Mesenchymal stem cell (in vitro differentiated cells and primary cell): Measurements from ENCODE around the gene NFATC2.

Source experiments
- DNase-seq: peaks from one replicate; pipeline ENCODE4 v3.0.0-alpha.2; 2013
- H2AFZ ChIP-seq: one replicate; pipeline ENCODE4 v1.6.1; 2013; ENCODE audit warnings: low read depth, mild to moderate bottlenecking, control low read depth, inconsistent platforms, low read length, moderate library complexity
- H2AK5ac ChIP-seq: 2 replicates; pipeline ENCODE4 v1.6.1; 2013; ENCODE audit warnings: low read length, moderate library complexity, mild to moderate bottlenecking, inconsistent platforms; ENCODE audit not compliant: severe bottlenecking
- H2BK120ac ChIP-seq: one replicate; pipeline ENCODE4 v1.6.1; 2013; ENCODE audit warnings: low read depth, mild to moderate bottlenecking, inconsistent platforms, low read length, moderate library complexity
- H2BK12ac ChIP-seq, 2 experiments: one replicate each; pipeline ENCODE4 v1.6.1; 2013; ENCODE audit warnings: inconsistent platforms in 2 of 2, low read length in 2 of 2, mild to moderate bottlenecking in 2 of 2, moderate library complexity in 2 of 2, control low read depth in 1 of 2
- H2BK15ac ChIP-seq: one replicate; pipeline ENCODE4 v1.6.1; 2013; ENCODE audit warnings: mild to moderate bottlenecking, low read depth, inconsistent platforms; ENCODE audit not compliant: poor library complexity, severe bottlenecking
- H2BK5ac ChIP-seq: 2 replicates; pipeline ENCODE4 v1.6.1; 2013; ENCODE audit warnings: low read depth, mild to moderate bottlenecking, low read length, control low read depth, inconsistent platforms; ENCODE audit not compliant: poor library complexity, severe bottlenecking
- H3K14ac ChIP-seq, 2 experiments: one replicate each; pipeline ENCODE4 v1.6.1; 2013; ENCODE audit warnings: inconsistent platforms in 2 of 2, low read length in 2 of 2, control low read depth in 1 of 2, mild to moderate bottlenecking in 1 of 2, moderate library complexity in 1 of 2
- H3K18ac ChIP-seq, 2 experiments: one replicate each; pipeline ENCODE4 v1.6.1; 2013; ENCODE audit warnings: inconsistent platforms in 2 of 2, low read length in 2 of 2, control low read depth in 1 of 2, low read depth in 1 of 2, mild to moderate bottlenecking in 1 of 2
- H3K23ac ChIP-seq, 2 experiments: one replicate each; pipeline ENCODE4 v1.6.1; 2013; ENCODE audit warnings: inconsistent platforms in 2 of 2, low read length in 2 of 2, mild to moderate bottlenecking in 2 of 2, moderate library complexity in 2 of 2, control low read depth in 1 of 2
- H3K27ac ChIP-seq: 2 replicates; pipeline ENCODE4 v1.5.1; 2013; ENCODE audit warnings: mild to moderate bottlenecking, moderate library complexity, low read length, control low read depth, inconsistent platforms; ENCODE audit not compliant: poor library complexity, severe bottlenecking
- H3K27me3 ChIP-seq, 2 experiments: 2 replicates each; pipeline versions ENCODE4 v1.6.1 to v1.7.0; 2013; ENCODE audit warnings: low read length in 2 of 2, mild to moderate bottlenecking in 2 of 2, moderate library complexity in 2 of 2, control low read depth in 1 of 2, inconsistent platforms in 1 of 2; ENCODE audit not compliant: control insufficient read depth in 1 of 2, insufficient read depth in 1 of 2
- H3K36me3 ChIP-seq, 2 experiments: 2 replicates each; pipeline versions ENCODE4 v1.6.1 to v1.7.0; 2013; ENCODE audit warnings: low read length in 2 of 2, control low read depth in 1 of 2, inconsistent platforms in 1 of 2, low read depth in 1 of 2, mild to moderate bottlenecking in 1 of 2; ENCODE audit not compliant: insufficient read depth in 2 of 2, control insufficient read depth in 1 of 2
- H3K4ac ChIP-seq, 2 experiments: one replicate each; pipeline ENCODE4 v1.6.1; 2013; ENCODE audit warnings: inconsistent platforms in 2 of 2, low read length in 2 of 2, mild to moderate bottlenecking in 2 of 2, moderate library complexity in 2 of 2, control low read depth in 1 of 2, low read depth in 1 of 2
- H3K4me1 ChIP-seq: 2 replicates; pipeline ENCODE4 v1.6.1; 2013; ENCODE audit warnings: low read depth, low read length, control low read depth; ENCODE audit not compliant: control insufficient read depth, insufficient read depth
- H3K4me2 ChIP-seq: 2 replicates; pipeline ENCODE4 v1.6.1; 2013; ENCODE audit warnings: low read length, mild to moderate bottlenecking, inconsistent platforms; ENCODE audit not compliant: poor library complexity, severe bottlenecking
- H3K4me3 ChIP-seq, 2 experiments: 2 replicates each; pipeline versions ENCODE4 v1.5.1 to v1.7.0; 2013; ENCODE audit warnings: low read length in 2 of 2, mild to moderate bottlenecking in 2 of 2, control low read depth in 1 of 2, low read depth in 1 of 2; ENCODE audit not compliant: insufficient read depth in 1 of 2
- H3K79me1 ChIP-seq: replicated peaks from 2 replicates; pipeline ENCODE4 v1.6.1; 2013; ENCODE audit warnings: mild to moderate bottlenecking, control low read depth, low read length, inconsistent platforms; ENCODE audit not compliant: poor library complexity, severe bottlenecking
- H3K9ac ChIP-seq: 2 replicates; pipeline ENCODE4 v1.7.0; 2013; ENCODE audit warnings: mild to moderate bottlenecking, low read length, moderate library complexity
- H3K9me3 ChIP-seq: 2 replicates; pipeline ENCODE4 v1.7.0; 2013; ENCODE audit warnings: mild to moderate bottlenecking, low read length; ENCODE audit not compliant: control insufficient read depth
- H4K8ac ChIP-seq: one replicate; pipeline ENCODE4 v1.6.1; 2013; ENCODE audit warnings: inconsistent platforms, mild to moderate bottlenecking, low read length, moderate library complexity
- H4K91ac ChIP-seq: one replicate; pipeline ENCODE4 v1.6.1; 2013; ENCODE audit warnings: mild to moderate bottlenecking, low read length, inconsistent platforms
- WGBS: methylation state at CpG from one replicate; pipeline ENCODE4 v1.1.7; 2013; ENCODE audit warnings: mixed read lengths; 5-methylcytosine and 5-hydroxymethylcytosine counted together

Gene NFATC2

GRCh38 chr20:51359947-51360346 lies 182.6 kb downstream of the NFATC2 start:
- peak overlapping the region; percentile 44 for H3K27ac ChIP-seq

GRCh38 chr20:51359401-51359800 lies 183.1 kb downstream of the NFATC2 start:
- H2BK15ac ChIP-seq, result no peak overlapping the region
- H2BK5ac ChIP-seq, result no peak overlapping the region
- peak overlapping the region; percentile 0 for H2AK5ac ChIP-seq
- H2BK120ac ChIP-seq, result no peak overlapping the region
- H3K4me3 ChIP-seq, result no peak overlapping the region
- H3K27me3 ChIP-seq, result no peaks in the 10 kb centered on the region
- H3K18ac ChIP-seq, result no peak overlapping the region
- H2BK12ac ChIP-seq, result peak overlapping the region in 1 of 2 experiments; percentile 51
- H3K23ac ChIP-seq, result no peak overlapping the region
- H2AFZ ChIP-seq, result no peak overlapping the region
- peaks cover 15% of the 10 kb centered on the region for H3K9me3 ChIP-seq
- H3K79me1 ChIP-seq, result no peaks in the 10 kb centered on the region
- no peak overlapping the region for H3K27ac ChIP-seq
- H3K4me1 ChIP-seq, result peaks cover 21% of the 10 kb centered on the region
- H3K4ac ChIP-seq, result no peak overlapping the region
- no peak overlapping the region for H3K14ac ChIP-seq
- no peak overlapping the region for H4K91ac ChIP-seq
- 92% methylated on average over 2 of the region's 3 CpGs for WGBS
- no peak for DNase-seq
- H4K8ac ChIP-seq, result no peak overlapping the region
- H3K9ac ChIP-seq, result no peak overlapping the region
- H3K4me2 ChIP-seq, result no peak overlapping the region
- H3K36me3 ChIP-seq, result no peaks in the 10 kb centered on the region

More at GRCh38 chr20:51359947-51360346, 182.6 kb downstream of the NFATC2 start:
- no peak overlapping the region for H2BK15ac ChIP-seq
- no peak overlapping the region for H2BK120ac ChIP-seq
- no peak overlapping the region for H3K23ac ChIP-seq
- no peak overlapping the region for H2BK5ac ChIP-seq
- H2AK5ac ChIP-seq, result peak overlapping the region; percentile 12
- H3K4me3 ChIP-seq, result no peak overlapping the region
- H3K27me3 ChIP-seq, result no peaks in the 10 kb centered on the region
- no peak for DNase-seq
- H3K79me1 ChIP-seq, result no peaks in the 10 kb centered on the region
- WGBS, result 15% methylated on average over 1 of the region's 1 CpG
- peak overlapping the region; percentile 9 for H3K9ac ChIP-seq
- no peaks in the 10 kb centered on the region for H3K36me3 ChIP-seq
- H3K4me1 ChIP-seq, result peaks cover 16% of the 10 kb centered on the region
- H3K18ac ChIP-seq, result peak overlapping the region; percentile 77
- H3K9me3 ChIP-seq, result peaks cover 15% of the 10 kb centered on the region
- no peak overlapping the region for H3K4ac ChIP-seq
- peak overlapping the region; percentile 59 for H4K8ac ChIP-seq
- H2AFZ ChIP-seq, result no peak overlapping the region
- H2BK12ac ChIP-seq, result peak overlapping the region; percentile 44 to 85
- no peak overlapping the region for H3K14ac ChIP-seq
- H4K91ac ChIP-seq, result no peak overlapping the region
- peak overlapping the region; percentile 35 for H3K4me2 ChIP-seq

- H4K91ac ChIP-seq, result no peak overlapping the region
- no peak overlapping the region for H2BK5ac ChIP-seq
- no peaks in the 10 kb centered on the region for H3K27me3 ChIP-seq
- H2BK15ac ChIP-seq, result no peak overlapping the region
- H3K4me3 ChIP-seq, result no peak overlapping the region
- no peaks in the 10 kb centered on the region for H3K36me3 ChIP-seq
- H2BK12ac ChIP-seq, result no peak overlapping the region
- DNase-seq, result no peak
- H3K4ac ChIP-seq, result no peak overlapping the region
- WGBS, result 92% methylated on average over 3 of the region's 3 CpGs
- H3K9me3 ChIP-seq, result peaks cover 6% of the 10 kb centered on the region
- no peaks in the 10 kb centered on the region for H3K79me1 ChIP-seq
- H3K18ac ChIP-seq, result no peak overlapping the region
- H3K4me2 ChIP-seq, result no peak overlapping the region
- no peak overlapping the region for H4K8ac ChIP-seq
- no peak overlapping the region for H2AFZ ChIP-seq
- H3K23ac ChIP-seq, result no peak overlapping the region
- no peak overlapping the region for H3K9ac ChIP-seq
- no peak overlapping the region for H3K27ac ChIP-seq
- no peak overlapping the region for H3K14ac ChIP-seq
- no peak overlapping the region for H2AK5ac ChIP-seq
- no peak overlapping the region for H2BK120ac ChIP-seq
- H3K4me1 ChIP-seq, result peaks cover 26% of the 10 kb centered on the region
Measured at GRCh38 chr20:51358032-51358724, 184.3 kb downstream of the NFATC2 start.

GRCh38 chr20:51357543-51357942 lies 185.0 kb downstream of the NFATC2 start:
- H3K36me3 ChIP-seq, result no peaks in the 10 kb centered on the region
- H3K4me2 ChIP-seq, result no peak overlapping the region
- no peaks in the 10 kb centered on the region for H3K79me1 ChIP-seq
- no peak overlapping the region for H4K91ac ChIP-seq
- no peak overlapping the region for H4K8ac ChIP-seq
- H3K9me3 ChIP-seq, result no peaks in the 10 kb centered on the region
- WGBS, result 100% methylated on average over 1 of the region's 1 CpG
- H3K14ac ChIP-seq, result no peak overlapping the region
- no peak overlapping the region for H2AK5ac ChIP-seq
- peaks cover 26% of the 10 kb centered on the region for H3K4me1 ChIP-seq
- H3K27me3 ChIP-seq, result no peaks in the 10 kb centered on the region
- no peak overlapping the region for H2AFZ ChIP-seq
- H2BK12ac ChIP-seq, result no peak overlapping the region
- no peak overlapping the region for H3K9ac ChIP-seq
- no peak for DNase-seq
- H3K23ac ChIP-seq, result no peak overlapping the region
- H3K4ac ChIP-seq, result no peak overlapping the region
- H2BK15ac ChIP-seq, result no peak overlapping the region
- no peak overlapping the region for H3K18ac ChIP-seq
- no peak overlapping the region for H2BK5ac ChIP-seq
- no peak overlapping the region for H2BK120ac ChIP-seq
- H3K4me3 ChIP-seq, result no peak overlapping the region
- no peak overlapping the region for H3K27ac ChIP-seq
